K562 (cell line): ENCODE data around the gene NAA80. TPM values are rescaled to one million over a fixed set of nuclear protein-coding genes. Genes with fewer than 3 reads are reported as not detected.
A peak's percentile ranks its signal among the peaks of the same experiment; 100 is the strongest.

Source experiments
- ATAC-seq: fragments of 200-7000 bp; cut with Tn5 transposase; 3 replicates; pipeline ENCODE4 v1.9.1; 2020; ENCODE audit warnings: moderate library complexity
- BruUV-seq: library from RNA; stranded (reverse); fragments of 400-500 nt; replicated peaks from 2 replicates; lab custom pipeline; 2021; lab: Mats Ljungman, UMichigan
- CTCF ChIA-PET: fragments of 300-600 bp; formaldehyde crosslinking; extraction: SDS; loops from one replicate; lab custom pipeline; 2021; ENCODE audit warnings: low intra/inter-chr PET ratio; lab: Yijun Ruan, JAX
- POLR2A ChIA-PET: fragments of 300-600, 350-650 bp; sonication (Branson Sonifier 250); formaldehyde crosslinking; extraction: SDS; loops from one replicate; lab custom pipeline; 2021; ENCODE audit warnings: antibody characterized with exemption, inconsistent platforms; lab: Yijun Ruan, JAX
- DNase-seq, 4 experiments: peaks; one replicate each; pipeline versions ENCODE4 v3.0.0 to v3.0.0-alpha.2; 2011 to 2018; ENCODE audit warnings: low spot score in 3 of 4, mixed read lengths in 3 of 4; ENCODE audit errors: extremely low read depth in 1 of 4
- FAIRE-seq: peaks from 2 replicates; lab custom pipeline; 2011; peaks lifted over from hg19 to GRCh38; lab: Jason Lieb, UNC
- H2AFZ ChIP-seq: 2 replicates; pipeline ENCODE4 v1.6.0; 2011; ENCODE audit warnings: low read depth, low read length, control low read depth, inconsistent platforms
- H3K27ac ChIP-seq: fragments of 200-600 bp; 3 replicates; pipeline ENCODE4 v1.8.0; 2011; ENCODE audit warnings: low read depth, mild to moderate bottlenecking, control low read depth, inconsistent platforms, low read length, moderate library complexity, mixed read lengths; ENCODE audit errors: extremely low read depth
- H3K27me3 ChIP-seq, 2 experiments: fragments of 300-600 bp in 1 of 2; 2 replicates in 1 of 2; 3 replicates in 1 of 2; pipeline versions ENCODE4 v1.6.0 to v1.8.0; 2011; ENCODE audit warnings: inconsistent platforms in 2 of 2, low read length in 2 of 2, mild to moderate bottlenecking in 1 of 2, mixed read lengths in 1 of 2, moderate library complexity in 1 of 2; ENCODE audit not compliant: control insufficient read depth in 2 of 2, insufficient read depth in 2 of 2
- H3K36me3 ChIP-seq: fragments of 300-600 bp; 3 replicates; pipeline ENCODE4 v1.8.0; 2011; ENCODE audit warnings: mild to moderate bottlenecking, low read length, inconsistent platforms; ENCODE audit not compliant: control insufficient read depth, insufficient read depth
- H3K4me1 ChIP-seq, 2 experiments: fragments of 200-600 bp in 1 of 2; replicated peaks in 1 of 2; 2 replicates in 1 of 2; 3 replicates in 1 of 2; pipeline versions ENCODE4 v1.5.1 to v1.8.0; 2011; ENCODE audit warnings: inconsistent platforms in 2 of 2, low read length in 2 of 2, mild to moderate bottlenecking in 1 of 2, mixed read lengths in 1 of 2, moderate library complexity in 1 of 2; ENCODE audit not compliant: control insufficient read depth in 2 of 2, insufficient read depth in 2 of 2
- H3K4me2 ChIP-seq: 2 replicates; pipeline ENCODE4 v1.6.1; 2011; ENCODE audit warnings: low read length, control low read depth, inconsistent platforms, mixed read lengths; ENCODE audit not compliant: insufficient read depth
- H3K4me3 ChIP-seq: fragments of 200-600 bp; sonication (generic), shearing (Covaris generic); 2 replicates; pipeline ENCODE4 v1.5.1; 2016; ENCODE audit warnings: control low read depth, inconsistent platforms
- H3K79me2 ChIP-seq: fragments of 200-600 bp; 3 replicates; pipeline ENCODE4 v1.8.0; 2011; ENCODE audit warnings: low read length, inconsistent platforms; ENCODE audit not compliant: control insufficient read depth, insufficient read depth
- H3K9ac ChIP-seq, 2 experiments: 2 replicates each; pipeline versions ENCODE4 v1.6.0 to v1.6.1; 2011; ENCODE audit warnings: low read depth in 2 of 2, low read length in 2 of 2, control low read depth in 1 of 2, inconsistent platforms in 1 of 2, mild to moderate bottlenecking in 1 of 2, mixed read lengths in 1 of 2; ENCODE audit not compliant: insufficient read depth in 1 of 2
- H3K9me1 ChIP-seq: one replicate; pipeline ENCODE4 v1.6.0; 2011; ENCODE audit warnings: inconsistent platforms, mild to moderate bottlenecking, low read length, moderate library complexity; ENCODE audit not compliant: control insufficient read depth, insufficient read depth
- H3K9me3 ChIP-seq: replicated peaks from 2 replicates; pipeline ENCODE4 v1.5.1; 2011; ENCODE audit warnings: low read depth, low read length, inconsistent platforms; ENCODE audit not compliant: control insufficient read depth, insufficient read depth
- H4K20me1 ChIP-seq: replicated peaks from 2 replicates; pipeline ENCODE4 v1.6.1; 2011; ENCODE audit warnings: low read length, inconsistent platforms, mixed read lengths; ENCODE audit not compliant: control insufficient read depth, insufficient read depth
- BACH1 ChIP-seq: fragments of 200-800 bp; sonication (Bioruptor generic); IDR thresholded peaks from 2 replicates; pipeline ENCODE4 v1.6.1; 2016; ENCODE audit warnings: missing genetic modification characterization, missing compliant biosample characterization
- BCOR ChIP-seq: fragments of 450-650 bp; IDR thresholded peaks from 2 replicates; pipeline ENCODE4 v1.6.1; 2016
- BDP1 ChIP-seq: IDR thresholded peaks from 3 replicates; pipeline ENCODE4 v1.6.1; 2011; ENCODE audit not compliant: insufficient read length, insufficient read depth
- CXXC5 ChIP-seq: fragments of 250-450 bp; sonication (Bioruptor Pico); IDR thresholded peaks from 2 replicates; pipeline ENCODE4 v1.8.0; 2022; ENCODE audit warnings: inconsistent platforms, mild to moderate bottlenecking, moderate library complexity
- ELF2 ChIP-seq: fragments of 250-450 bp; sonication (Bioruptor Pico); IDR thresholded peaks from 2 replicates; pipeline ENCODE4 v1.5.0; 2021; ENCODE audit warnings: mild to moderate bottlenecking
- IFI16 ChIP-seq: fragments of 250-450 bp; sonication (Bioruptor Pico); IDR thresholded peaks from 2 replicates; pipeline ENCODE4 v2.1.2; 2022; ENCODE audit warnings: mild to moderate bottlenecking, inconsistent platforms
- L3MBTL2 ChIP-seq: fragments of 450-650 bp; IDR thresholded peaks from 2 replicates; pipeline ENCODE4 v1.6.1; 2016; ENCODE audit warnings: mild to moderate bottlenecking, moderate library complexity
- MTA3 ChIP-seq: fragments of 450-650 bp; formaldehyde crosslinking; IDR thresholded peaks from 2 replicates; pipeline ENCODE4 v1.6.1; 2017; ENCODE audit warnings: mild to moderate bottlenecking, borderline replicate concordance
- NFIX ChIP-seq: fragments of 250-450 bp; sonication (Bioruptor Pico); IDR thresholded peaks from 2 replicates; pipeline ENCODE4 v1.4.0; 2020; ENCODE audit warnings: low read depth, mild to moderate bottlenecking, moderate library complexity
- PCBP2 ChIP-seq: fragments of 200-400 bp; formaldehyde crosslinking; IDR thresholded peaks from 2 replicates; pipeline ENCODE4 v1.6.1; 2018; ENCODE audit warnings: low read length, low read depth, mild to moderate bottlenecking, moderate library complexity; ENCODE audit not compliant: poor library complexity, severe bottlenecking
- RBM15 ChIP-seq: fragments of 200-400 bp; formaldehyde crosslinking; IDR thresholded peaks from 2 replicates; pipeline ENCODE4 v1.6.1; 2018; ENCODE audit warnings: mild to moderate bottlenecking, low read length, moderate library complexity; ENCODE audit not compliant: insufficient read depth
- TAF9B ChIP-seq: fragments of 450-650 bp; IDR thresholded peaks from 2 replicates; pipeline ENCODE4 v1.6.1; 2018; ENCODE audit warnings: mild to moderate bottlenecking; ENCODE audit not compliant: partially characterized antibody
- ZNF695 ChIP-seq: fragments of 450-650 bp; formaldehyde crosslinking; IDR thresholded peaks from 2 replicates; pipeline ENCODE4 v1.4.0; 2020; ENCODE audit warnings: mild to moderate bottlenecking, moderate library complexity
- ZNF780A ChIP-seq: fragments of 250-450 bp; sonication (Bioruptor Pico); IDR thresholded peaks from 2 replicates; pipeline ENCODE4 v1.5.0; 2021; ENCODE audit warnings: mild to moderate bottlenecking
- WGBS: fragments of 100-300 bp; shearing (Covaris generic); methylation state at CpG from one replicate; pipeline ENCODE4 v1.1.6; 2016; ENCODE audit warnings: low coverage, mixed read lengths; ENCODE audit not compliant: insufficient coverage; ENCODE audit errors: missing lambda C conversion rate; 5-methylcytosine and 5-hydroxymethylcytosine counted together
- in situ Hi-C: fragments of 300-500 bp; cut with MboI; formaldehyde crosslinking; loops from 4 replicates; pipeline ENCODE4 v1.15.0; 2018; ENCODE audit warnings: inconsistent platforms, mixed read lengths
- intact Hi-C: fragments of 100-400 bp; cut with micrococcal nuclease; formaldehyde crosslinking; loops from 2 replicates; pipeline ENCODE4 v1.14.2; 2022
- polyA plus RNA-seq, 8 experiments: library from polyadenylated mRNA; depleted of rRNA in 4 of 8; stranded (reverse) in 5 of 8; unstranded in 3 of 8; fragments of >200 nt; fragmentation: Nextera tagmentation in 2 of 8; fragmentation: Illumina TruSeq in 1 of 8; extraction: Ambion mirVana in 2 of 8; extraction: Trizol in 1 of 8; gene quantifications; 2 replicates each; pipeline versions ENCODE4 v1.2.1 to v1.2.3, GENCODE V29; 2011 to 2014; ENCODE audit warnings: inconsistent platforms in 1 of 8, missing spikeins in 1 of 8
- total RNA-seq, 7 experiments: library from RNA; depleted of rRNA in 6 of 7; stranded (reverse); fragments of >200 nt in 6 of 7; fragmentation: Illumina TruSeq in 2 of 7; extraction: Trizol in 2 of 7; gene quantifications; 2 replicates each; pipeline versions ENCODE4 v1.2.1 to v1.2.3, GENCODE V29; 2011 to 2021; ENCODE audit warnings: low replicate concordance in 1 of 7
- TF ChIP-seq, protein P1 (sequence below): fragments of 250-450 bp; sonication (Bioruptor Pico); IDR thresholded peaks from 2 replicates; pipeline ENCODE4 v1.4.0; 2020; ENCODE audit warnings: mild to moderate bottlenecking, moderate library complexity
- TF ChIP-seq, protein P2 (sequence below): fragments of 450-650 bp; IDR thresholded peaks from 2 replicates; pipeline ENCODE4 v1.6.1; 2016
- TF ChIP-seq, protein P3 (sequence below): fragments of 250-450 bp; sonication (Bioruptor Pico); IDR thresholded peaks from 2 replicates; pipeline ENCODE4 v1.8.0; 2022; ENCODE audit warnings: moderate library complexity, mild to moderate bottlenecking, inconsistent platforms
- TF ChIP-seq, protein P4 (sequence below): fragments of 450-650 bp; IDR thresholded peaks from 2 replicates; pipeline ENCODE4 v1.7.1; 2018; ENCODE audit warnings: mild to moderate bottlenecking, low read depth; ENCODE audit not compliant: partially characterized antibody

Gene NAA80
- total and polyA plus RNA-seq, 9 of the 15 experiments (the other 6 are each of a cell fraction or from before 2014, with no cell fraction given), result 0.82 to 24.0 (median 8.6) TPM

DNA sequence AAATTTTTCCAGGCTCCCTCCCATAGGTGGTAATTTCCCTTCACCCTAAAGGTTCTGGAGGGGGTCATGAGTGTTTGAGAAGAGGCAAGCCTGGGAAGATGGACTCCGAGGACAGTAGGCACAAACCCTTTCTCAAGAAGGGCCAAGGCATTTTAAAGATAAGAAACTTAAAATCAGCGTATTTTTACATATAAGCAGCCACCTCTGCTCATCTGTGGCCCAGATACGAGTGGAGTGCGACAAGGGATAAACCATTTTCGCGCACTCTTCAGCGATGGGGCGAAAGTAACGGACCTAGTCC, 40.9 kb upstream of the NAA80 start:
- intact Hi-C loops (no loop called here), in situ Hi-C loops (no loop called here)
- H3K79me2 ChIP-seq, result peaks cover 56% of the 10 kb centered on the region
- peak overlapping the region; percentile 72 for H3K4me2 ChIP-seq
- H3K27ac ChIP-seq, result peak overlapping the region; percentile 99
- H3K4me3 ChIP-seq, result peak overlapping the region; percentile 96
- 28% methylated on average over 7 of the region's 9 CpGs for WGBS
- no peak for DNase-seq
- H3K9me3 ChIP-seq, result no peaks in the 10 kb centered on the region
- no peak for ATAC-seq
- H3K4me1 ChIP-seq, result peaks cover 27 to 59% of the 10 kb centered on the region in 2 experiments; a peak in 4 of 5 replicates
- no peaks in the 10 kb centered on the region for H4K20me1 ChIP-seq
- POLR2A ChIA-PET, result interaction anchor here (1.2 kb wide), 1 partner anchor 11 kb away, joined by 5 read pairs; the partner anchor contains the start of genes CYB561D2 and NPRL2
- H3K9me1 ChIP-seq, result peaks cover 3% of the 10 kb centered on the region
- BruUV-seq, result no TSS peak
- no peak overlapping the region for H2AFZ ChIP-seq
- no peak for FAIRE-seq
- H3K36me3 ChIP-seq, result peaks cover 16% of the 10 kb centered on the region; the same call in 2 of the 3 replicates
- peak overlapping the region; percentile 95 to 98 for H3K9ac ChIP-seq
- no peaks in the 10 kb centered on the region for H3K27me3 ChIP-seq
- CTCF ChIA-PET, result no interaction called here
- TF ChIP-seq BCOR (no peak), L3MBTL2 (no peak), BACH1 (no peak), BDP1 (no peak), MTA3 (no peak), RBM15 (no peak), PCBP2 (no peak), NFIX (CRISPR knock-in tag) (no peak), IFI16 (CRISPR knock-in tag) (no peak), TAF9B (no peak), CXXC5 (CRISPR knock-in tag) (no peak), ZNF780A (no peak), ELF2 (CRISPR knock-in tag) (no peak), ZNF695 (CRISPR knock-in tag) (no peak)
- TF ChIP-seq, protein P1, sequence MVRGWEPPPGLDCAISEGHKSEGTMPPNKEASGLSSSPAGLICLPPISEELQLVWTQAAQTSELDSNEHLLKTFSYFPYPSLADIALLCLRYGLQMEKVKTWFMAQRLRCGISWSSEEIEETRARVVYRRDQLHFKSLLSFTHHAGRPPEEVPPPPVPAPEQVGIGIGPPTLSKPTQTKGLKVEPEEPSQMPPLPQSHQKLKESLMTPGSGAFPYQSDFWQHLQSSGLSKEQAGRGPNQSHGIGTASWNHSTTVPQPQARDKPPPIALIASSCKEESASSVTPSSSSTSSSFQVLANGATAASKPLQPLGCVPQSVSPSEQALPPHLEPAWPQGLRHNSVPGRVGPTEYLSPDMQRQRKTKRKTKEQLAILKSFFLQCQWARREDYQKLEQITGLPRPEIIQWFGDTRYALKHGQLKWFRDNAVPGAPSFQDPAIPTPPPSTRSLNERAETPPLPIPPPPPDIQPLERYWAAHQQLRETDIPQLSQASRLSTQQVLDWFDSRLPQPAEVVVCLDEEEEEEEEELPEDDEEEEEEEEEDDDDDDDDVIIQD (CRISPR knock-in tag), result no peak
- TF ChIP-seq, protein P2, sequence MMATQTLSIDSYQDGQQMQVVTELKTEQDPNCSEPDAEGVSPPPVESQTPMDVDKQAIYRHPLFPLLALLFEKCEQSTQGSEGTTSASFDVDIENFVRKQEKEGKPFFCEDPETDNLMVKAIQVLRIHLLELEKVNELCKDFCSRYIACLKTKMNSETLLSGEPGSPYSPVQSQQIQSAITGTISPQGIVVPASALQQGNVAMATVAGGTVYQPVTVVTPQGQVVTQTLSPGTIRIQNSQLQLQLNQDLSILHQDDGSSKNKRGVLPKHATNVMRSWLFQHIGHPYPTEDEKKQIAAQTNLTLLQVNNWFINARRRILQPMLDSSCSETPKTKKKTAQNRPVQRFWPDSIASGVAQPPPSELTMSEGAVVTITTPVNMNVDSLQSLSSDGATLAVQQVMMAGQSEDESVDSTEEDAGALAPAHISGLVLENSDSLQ, result no peak
- TF ChIP-seq, protein P3, sequence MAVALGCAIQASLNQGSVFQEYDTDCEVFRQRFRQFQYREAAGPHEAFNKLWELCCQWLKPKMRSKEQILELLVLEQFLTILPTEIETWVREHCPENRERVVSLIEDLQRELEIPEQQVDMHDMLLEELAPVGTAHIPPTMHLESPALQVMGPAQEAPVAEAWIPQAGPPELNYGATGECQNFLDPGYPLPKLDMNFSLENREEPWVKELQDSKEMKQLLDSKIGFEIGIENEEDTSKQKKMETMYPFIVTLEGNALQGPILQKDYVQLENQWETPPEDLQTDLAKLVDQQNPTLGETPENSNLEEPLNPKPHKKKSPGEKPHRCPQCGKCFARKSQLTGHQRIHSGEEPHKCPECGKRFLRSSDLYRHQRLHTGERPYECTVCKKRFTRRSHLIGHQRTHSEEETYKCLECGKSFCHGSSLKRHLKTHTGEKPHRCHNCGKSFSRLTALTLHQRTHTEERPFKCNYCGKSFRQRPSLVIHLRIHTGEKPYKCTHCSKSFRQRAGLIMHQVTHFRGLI (CRISPR knock-in tag), result no peak
- TF ChIP-seq, protein P4, sequence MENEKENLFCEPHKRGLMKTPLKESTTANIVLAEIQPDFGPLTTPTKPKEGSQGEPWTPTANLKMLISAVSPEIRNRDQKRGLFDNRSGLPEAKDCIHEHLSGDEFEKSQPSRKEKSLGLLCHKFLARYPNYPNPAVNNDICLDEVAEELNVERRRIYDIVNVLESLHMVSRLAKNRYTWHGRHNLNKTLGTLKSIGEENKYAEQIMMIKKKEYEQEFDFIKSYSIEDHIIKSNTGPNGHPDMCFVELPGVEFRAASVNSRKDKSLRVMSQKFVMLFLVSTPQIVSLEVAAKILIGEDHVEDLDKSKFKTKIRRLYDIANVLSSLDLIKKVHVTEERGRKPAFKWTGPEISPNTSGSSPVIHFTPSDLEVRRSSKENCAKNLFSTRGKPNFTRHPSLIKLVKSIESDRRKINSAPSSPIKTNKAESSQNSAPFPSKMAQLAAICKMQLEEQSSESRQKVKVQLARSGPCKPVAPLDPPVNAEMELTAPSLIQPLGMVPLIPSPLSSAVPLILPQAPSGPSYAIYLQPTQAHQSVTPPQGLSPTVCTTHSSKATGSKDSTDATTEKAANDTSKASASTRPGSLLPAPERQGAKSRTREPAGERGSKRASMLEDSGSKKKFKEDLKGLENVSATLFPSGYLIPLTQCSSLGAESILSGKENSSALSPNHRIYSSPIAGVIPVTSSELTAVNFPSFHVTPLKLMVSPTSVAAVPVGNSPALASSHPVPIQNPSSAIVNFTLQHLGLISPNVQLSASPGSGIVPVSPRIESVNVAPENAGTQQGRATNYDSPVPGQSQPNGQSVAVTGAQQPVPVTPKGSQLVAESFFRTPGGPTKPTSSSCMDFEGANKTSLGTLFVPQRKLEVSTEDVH, result no peak
